Neutrophil (primary cell): ENCODE measurements around the gene WDR5.

Experiments used
- H3K27ac ChIP-seq: fragments of 200-600 bp; sonication (generic); 2 replicates; pipeline ENCODE4 v1.5.1; 2016; ENCODE audit warnings: mild to moderate bottlenecking, moderate library complexity
- H3K27me3 ChIP-seq: fragments of 200-600 bp; sonication (generic); 2 replicates; pipeline ENCODE4 v1.6.0; 2016; ENCODE audit warnings: mild to moderate bottlenecking
- H3K36me3 ChIP-seq: fragments of 200-600 bp; sonication (generic); 2 replicates; pipeline ENCODE4 v1.5.1; 2017
- H3K4me1 ChIP-seq, 2 experiments: fragments of 200-600 bp in 1 of 2; sonication (generic) in 1 of 2; 1 replicate in 1 of 2; 2 replicates in 1 of 2; pipeline versions ENCODE4 v1.5.1 to v1.6.1; 2013 to 2016; ENCODE audit warnings: low read depth in 1 of 2, low read length in 1 of 2, mild to moderate bottlenecking in 1 of 2, moderate library complexity in 1 of 2; ENCODE audit not compliant: control insufficient read depth in 1 of 2, insufficient read depth in 1 of 2
- H3K4me3 ChIP-seq, 2 experiments: fragments of 200-600 bp in 1 of 2; sonication (generic) in 1 of 2; 1 replicate in 1 of 2; 2 replicates in 1 of 2; pipeline ENCODE4 v1.5.1; 2013 to 2016; ENCODE audit warnings: low read depth in 1 of 2, low read length in 1 of 2, mild to moderate bottlenecking in 1 of 2, moderate library complexity in 1 of 2
- H3K9me3 ChIP-seq: fragments of 200-600 bp; sonication (generic); 2 replicates; pipeline ENCODE4 v1.5.1; 2016
- TF ChIP-seq, protein P1 (sequence below): fragments of 200-600 bp; sonication (generic); IDR thresholded peaks from 2 replicates; pipeline ENCODE4 v1.5.1; 2016; ENCODE audit warnings: antibody characterized with exemption

The WDR5 gene

DNA sequence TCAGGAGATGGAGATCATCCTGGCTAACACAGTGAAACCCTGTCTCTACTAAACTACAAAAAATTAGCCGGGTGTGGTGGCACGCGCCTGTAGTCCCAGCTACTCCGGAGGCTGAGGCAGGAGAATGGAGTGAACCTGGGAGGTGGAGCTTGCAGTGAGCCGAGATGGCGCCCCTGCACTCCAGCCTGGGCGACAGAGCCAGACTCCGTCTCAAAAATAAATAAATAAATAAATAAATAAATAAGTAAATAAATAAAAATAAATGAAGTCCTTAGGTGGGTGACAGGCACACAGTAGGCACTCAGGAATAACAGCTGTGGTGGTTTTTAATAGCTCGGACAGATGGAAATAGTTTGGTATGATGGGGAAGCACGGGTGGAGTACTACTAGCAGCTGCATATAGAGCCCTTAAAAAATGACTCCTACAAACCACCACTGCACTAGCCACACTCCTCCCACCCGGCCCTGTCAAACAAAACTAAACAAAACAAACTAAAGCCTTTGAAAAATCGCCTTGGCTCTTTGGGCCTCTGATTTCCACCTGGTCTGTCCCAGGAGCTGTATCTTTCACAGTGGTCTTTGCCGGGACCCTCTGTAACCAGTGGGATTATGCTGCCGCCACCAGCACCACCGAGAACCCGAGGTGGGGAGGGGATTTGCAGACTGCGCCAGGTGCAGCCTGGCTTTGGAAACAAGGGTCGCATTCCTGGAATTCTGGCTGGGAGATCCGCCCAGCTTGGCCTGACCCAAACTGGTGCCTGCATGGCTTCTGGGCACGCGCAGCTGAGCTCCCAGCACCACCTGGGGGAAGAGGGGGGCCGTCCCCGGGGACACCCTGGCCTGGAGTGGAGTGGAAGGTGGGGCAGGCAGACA, 5.1 kb upstream of the WDR5 start:
- Histone ChIP-seq H3K4me3 (no peak overlapping the region), H3K27ac (no peak overlapping the region), H3K9me3 (no peaks in the 10 kb centered on the region), H3K36me3 (no peaks in the 10 kb centered on the region), H3K27me3 (no peaks in the 10 kb centered on the region), H3K4me1 (peaks cover 11 to 13% of the 10 kb centered on the region in 2 experiments)
- TF ChIP-seq, protein P1, sequence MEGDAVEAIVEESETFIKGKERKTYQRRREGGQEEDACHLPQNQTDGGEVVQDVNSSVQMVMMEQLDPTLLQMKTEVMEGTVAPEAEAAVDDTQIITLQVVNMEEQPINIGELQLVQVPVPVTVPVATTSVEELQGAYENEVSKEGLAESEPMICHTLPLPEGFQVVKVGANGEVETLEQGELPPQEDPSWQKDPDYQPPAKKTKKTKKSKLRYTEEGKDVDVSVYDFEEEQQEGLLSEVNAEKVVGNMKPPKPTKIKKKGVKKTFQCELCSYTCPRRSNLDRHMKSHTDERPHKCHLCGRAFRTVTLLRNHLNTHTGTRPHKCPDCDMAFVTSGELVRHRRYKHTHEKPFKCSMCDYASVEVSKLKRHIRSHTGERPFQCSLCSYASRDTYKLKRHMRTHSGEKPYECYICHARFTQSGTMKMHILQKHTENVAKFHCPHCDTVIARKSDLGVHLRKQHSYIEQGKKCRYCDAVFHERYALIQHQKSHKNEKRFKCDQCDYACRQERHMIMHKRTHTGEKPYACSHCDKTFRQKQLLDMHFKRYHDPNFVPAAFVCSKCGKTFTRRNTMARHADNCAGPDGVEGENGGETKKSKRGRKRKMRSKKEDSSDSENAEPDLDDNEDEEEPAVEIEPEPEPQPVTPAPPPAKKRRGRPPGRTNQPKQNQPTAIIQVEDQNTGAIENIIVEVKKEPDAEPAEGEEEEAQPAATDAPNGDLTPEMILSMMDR, result no peak

DNA sequence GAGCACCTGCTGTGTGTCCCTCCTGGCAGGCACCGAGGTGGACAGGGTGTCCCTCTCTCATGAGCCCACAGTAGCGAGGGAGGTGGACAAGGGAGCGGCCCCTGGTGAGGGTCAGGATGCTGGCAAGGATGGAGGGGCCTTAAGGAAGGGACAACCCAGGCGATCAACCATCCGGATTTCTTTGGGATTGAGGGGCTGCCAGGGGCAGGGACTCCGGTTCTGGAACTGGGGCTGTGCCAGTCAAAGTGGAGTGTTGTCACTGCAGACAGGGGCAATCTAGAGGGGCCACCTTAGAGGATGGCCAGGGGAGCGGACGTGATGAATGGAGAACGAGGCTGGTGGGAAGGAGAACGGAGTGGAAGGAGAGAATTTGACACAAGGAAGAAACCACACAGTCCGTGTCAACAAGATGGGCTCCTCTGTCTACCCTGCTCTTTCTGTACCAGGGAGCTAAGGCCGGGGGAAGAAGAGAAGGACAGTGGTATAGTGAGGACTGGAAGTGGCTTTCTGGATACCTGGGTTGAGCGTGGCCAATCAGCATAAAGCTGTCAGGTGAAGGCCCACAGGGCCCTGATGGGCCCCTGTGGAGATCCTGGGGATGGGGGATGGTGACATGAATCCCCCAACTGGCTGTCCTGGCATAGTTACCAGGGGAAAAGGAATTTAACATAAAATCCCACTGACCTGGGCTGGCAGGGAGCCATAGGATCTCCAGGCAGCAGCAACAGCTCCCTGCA, 4.2 kb upstream of the WDR5 start:
- H3K27me3 ChIP-seq, result no peaks in the 10 kb centered on the region
- peaks cover 15 to 18% of the 10 kb centered on the region in 2 experiments for H3K4me1 ChIP-seq
- H3K27ac ChIP-seq, result no peak overlapping the region
- no peaks in the 10 kb centered on the region for H3K9me3 ChIP-seq
- TF ChIP-seq, protein P1, result no peak
- no peak overlapping the region for H3K4me3 ChIP-seq
- H3K36me3 ChIP-seq, result no peaks in the 10 kb centered on the region

DNA sequence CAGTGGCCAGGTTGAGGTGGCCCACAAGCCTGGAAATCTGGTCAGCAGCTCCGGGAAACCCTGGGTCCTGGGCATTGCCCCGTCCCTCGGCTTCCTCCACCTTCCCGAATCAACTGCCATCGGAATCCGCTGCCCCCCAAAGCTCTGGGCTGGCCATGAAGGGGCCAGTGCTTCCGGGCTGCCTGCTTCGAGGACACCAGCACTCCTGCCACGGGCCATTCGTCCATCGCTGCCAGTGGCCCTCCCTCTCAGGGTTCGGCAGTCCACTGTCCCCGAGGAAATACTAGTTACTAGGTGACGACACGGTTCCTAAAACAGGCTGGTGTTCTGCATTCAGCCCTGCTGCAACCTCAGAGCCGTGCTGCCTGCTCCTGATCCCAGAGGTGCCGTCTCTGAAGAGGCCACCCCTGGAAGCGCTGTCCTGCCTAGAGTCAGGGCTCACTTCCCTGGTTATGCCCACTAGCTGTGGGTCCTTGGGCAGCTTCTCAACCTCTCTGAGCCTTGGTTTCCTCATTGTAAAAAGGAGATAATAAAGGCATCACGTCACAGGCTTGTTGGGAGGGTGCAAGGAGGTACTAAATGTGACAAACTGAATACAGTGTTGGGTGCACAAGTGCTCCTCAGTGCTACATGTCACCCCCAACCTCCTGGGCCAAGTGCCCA, 3.5 kb upstream of the WDR5 start:
- H3K36me3 ChIP-seq, result no peaks in the 10 kb centered on the region
- H3K9me3 ChIP-seq, result no peaks in the 10 kb centered on the region
- H3K27ac ChIP-seq, result no peak overlapping the region
- TF ChIP-seq, protein P1, result no peak
- no peak overlapping the region for H3K4me3 ChIP-seq
- no peaks in the 10 kb centered on the region for H3K27me3 ChIP-seq
- H3K4me1 ChIP-seq, result peaks cover 22 to 24% of the 10 kb centered on the region in 2 experiments

DNA sequence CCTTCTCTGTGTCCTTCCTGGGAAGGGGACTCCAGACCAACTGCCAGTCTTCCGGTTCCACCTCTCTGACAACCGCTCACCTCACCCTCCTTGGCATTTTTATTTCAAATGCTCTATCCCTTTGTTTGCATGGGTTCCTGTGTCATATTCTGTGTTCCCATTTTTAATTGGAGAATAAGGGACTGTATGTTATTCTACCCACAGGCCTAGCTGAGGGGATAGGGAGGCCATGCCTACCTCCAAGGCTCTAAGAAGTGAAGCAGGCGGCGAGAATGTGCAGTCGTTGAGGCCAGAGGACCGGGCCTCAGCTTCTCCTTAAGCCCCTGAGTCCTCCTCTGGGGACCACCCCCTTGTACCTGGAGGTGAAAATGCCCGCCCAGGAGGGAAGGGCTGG, 936 bp upstream of the WDR5 start:
- TF ChIP-seq, protein P1, result no peak

GRCh38 chr9:134136118-134136995, 475 bp downstream of the WDR5 start:
- Histone ChIP-seq H3K4me3 (peak overlapping the region; percentile 99 to 100), H3K9me3 (no peaks in the 10 kb centered on the region), H3K27ac (peak overlapping the region; percentile 77), H3K27me3 (no peaks in the 10 kb centered on the region), H3K4me1 (peaks cover 23 to 24% of the 10 kb centered on the region in 2 experiments), H3K36me3 (peaks cover 14% of the 10 kb centered on the region)
- TF ChIP-seq, protein P1, result no peak

More for the DNA sequence above, 936 bp upstream of the WDR5 start:
- H3K36me3 ChIP-seq, result peaks cover 3% of the 10 kb centered on the region
- H3K4me1 ChIP-seq, result peaks cover 23 to 24% of the 10 kb centered on the region in 2 experiments
- H3K27ac ChIP-seq, result peak overlapping the region; percentile 77
- H3K4me3 ChIP-seq, result peak overlapping the region; percentile 99 to 100
- no peaks in the 10 kb centered on the region for H3K9me3 ChIP-seq
- H3K27me3 ChIP-seq, result no peaks in the 10 kb centered on the region
